ENCODE results near the gene ZSWIM3. TPM values are rescaled to one million over a fixed set of nuclear protein-coding genes. Genes with fewer than 3 reads are reported as not detected.
A peak's percentile ranks its signal among the peaks of the same experiment; 100 is the strongest.

Gene ZSWIM3
- total and polyA plus RNA-seq, 9 donors, result 1.8 to 7.5 (median 4.7) TPM

GRCh38 chr20:45850926-45851325, 6.5 kb upstream of the ZSWIM3 start:
- Histone ChIP-seq H3K27ac (no peak overlapping the region), H3K4me1 (ENCODE audit: insufficient read depth) (peaks cover 4% of the 10 kb centered on the region), H3K9me3 (no peaks in the 10 kb centered on the region), H3K4me3 (no peak overlapping the region), H3K27me3 (no peaks in the 10 kb centered on the region), H3K36me3 (no peaks in the 10 kb centered on the region)
- no peak for TF ChIP-seq POLR2A (IDR thresholded peaks at IDR 0.05)
- TF ChIP-seq, protein P1, sequence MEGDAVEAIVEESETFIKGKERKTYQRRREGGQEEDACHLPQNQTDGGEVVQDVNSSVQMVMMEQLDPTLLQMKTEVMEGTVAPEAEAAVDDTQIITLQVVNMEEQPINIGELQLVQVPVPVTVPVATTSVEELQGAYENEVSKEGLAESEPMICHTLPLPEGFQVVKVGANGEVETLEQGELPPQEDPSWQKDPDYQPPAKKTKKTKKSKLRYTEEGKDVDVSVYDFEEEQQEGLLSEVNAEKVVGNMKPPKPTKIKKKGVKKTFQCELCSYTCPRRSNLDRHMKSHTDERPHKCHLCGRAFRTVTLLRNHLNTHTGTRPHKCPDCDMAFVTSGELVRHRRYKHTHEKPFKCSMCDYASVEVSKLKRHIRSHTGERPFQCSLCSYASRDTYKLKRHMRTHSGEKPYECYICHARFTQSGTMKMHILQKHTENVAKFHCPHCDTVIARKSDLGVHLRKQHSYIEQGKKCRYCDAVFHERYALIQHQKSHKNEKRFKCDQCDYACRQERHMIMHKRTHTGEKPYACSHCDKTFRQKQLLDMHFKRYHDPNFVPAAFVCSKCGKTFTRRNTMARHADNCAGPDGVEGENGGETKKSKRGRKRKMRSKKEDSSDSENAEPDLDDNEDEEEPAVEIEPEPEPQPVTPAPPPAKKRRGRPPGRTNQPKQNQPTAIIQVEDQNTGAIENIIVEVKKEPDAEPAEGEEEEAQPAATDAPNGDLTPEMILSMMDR (IDR thresholded peaks at IDR 0.05), result no peak
- no peak for TF ChIP-seq EP300 (IDR thresholded peaks at IDR 0.05)
- peak in 1 of 5 donors; percentile 2 for DNase-seq
- intact Hi-C loops (cut with DNase I), result no loop called here
- 33 to 89% (median 63%) methylated on average over 1 of the region's 1 CpG for WGBS, 3 donors

GRCh38 chr20:45851501-45851900, 5.9 kb upstream of the ZSWIM3 start:
- DNase-seq, result no peak
- no peaks in the 10 kb centered on the region for H3K36me3 ChIP-seq
- TF ChIP-seq, protein P1 (IDR thresholded peaks at IDR 0.05), result no peak
- TF ChIP-seq EP300 (IDR thresholded peaks at IDR 0.05), result no peak
- no peak for TF ChIP-seq POLR2A (IDR thresholded peaks at IDR 0.05)
- no peaks in the 10 kb centered on the region for H3K27me3 ChIP-seq
- intact Hi-C loops (cut with DNase I), result no loop called here
- H3K4me1 ChIP-seq (ENCODE audit: insufficient read depth), result peaks cover 8% of the 10 kb centered on the region
- no peak overlapping the region for H3K4me3 ChIP-seq
- H3K27ac ChIP-seq, result no peak overlapping the region
- no peaks in the 10 kb centered on the region for H3K9me3 ChIP-seq

GRCh38 chr20:45852326-45852725, 5.1 kb upstream of the ZSWIM3 start:
- TF ChIP-seq EP300 (IDR thresholded peaks at IDR 0.05) (no peak), POLR2A (IDR thresholded peaks at IDR 0.05) (no peak)
- TF ChIP-seq, protein P1 (IDR thresholded peaks at IDR 0.05), result no peak
- Histone ChIP-seq H3K36me3 (no peaks in the 10 kb centered on the region), H3K4me1 (ENCODE audit: insufficient read depth) (peaks cover 8% of the 10 kb centered on the region), H3K27me3 (no peaks in the 10 kb centered on the region), H3K9me3 (no peaks in the 10 kb centered on the region), H3K4me3 (no peak overlapping the region), H3K27ac (no peak overlapping the region)
- WGBS, 3 donors, result 94 to 99% (median 94%) methylated on average over 6 of the region's 6 CpGs
- intact Hi-C loops (cut with DNase I), result no loop called here
- DNase-seq, result peak in 1 of 5 donors; percentile 2

DNA sequence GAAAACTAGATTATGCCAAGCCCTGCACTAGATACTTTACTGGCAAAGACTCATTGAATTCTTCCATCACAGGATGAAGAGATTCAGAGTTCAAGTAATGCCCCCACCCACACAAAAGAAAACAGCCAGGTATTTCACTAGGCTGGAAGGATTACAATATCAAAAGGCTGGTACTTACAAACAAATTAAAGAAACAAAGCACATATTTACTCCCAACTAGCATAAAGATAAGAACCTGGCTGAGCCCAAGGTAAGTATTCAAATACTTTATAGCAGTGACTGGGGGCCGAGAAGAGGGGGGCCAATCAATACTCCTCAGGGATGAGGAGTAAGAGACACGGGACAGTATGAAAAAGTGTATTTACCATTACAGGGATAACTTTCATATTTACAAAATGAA, 3.9 kb upstream of the ZSWIM3 start:
- intact Hi-C loops (cut with DNase I), result no loop called here
- Histone ChIP-seq H3K36me3 (no peaks in the 10 kb centered on the region), H3K4me1 (ENCODE audit: insufficient read depth) (peaks cover 10% of the 10 kb centered on the region)

GRCh38 chr20:45857882-45858216, 435 bp downstream of the ZSWIM3 start:
- no peak for DNase-seq
- H3K9me3 ChIP-seq, result no peaks in the 10 kb centered on the region
- no peak overlapping the region for H3K27ac ChIP-seq
- WGBS, 3 donors, result 5 to 6% (median 6%) methylated on average over 11 to 13 of the region's 13 CpGs
- no peaks in the 10 kb centered on the region for H3K36me3 ChIP-seq
- TF ChIP-seq EP300 (IDR thresholded peaks at IDR 0.05) (no peak), POLR2A (IDR thresholded peaks at IDR 0.05) (no peak)
- TF ChIP-seq, protein P1 (IDR thresholded peaks at IDR 0.05), result no peak
- no peaks in the 10 kb centered on the region for H3K27me3 ChIP-seq
- intact Hi-C loops (cut with DNase I), result no loop called here
- H3K4me1 ChIP-seq (ENCODE audit: insufficient read depth), result peaks cover 8% of the 10 kb centered on the region
- H3K4me3 ChIP-seq, result peak overlapping the region; percentile 71

More for the DNA sequence above, 3.9 kb upstream of the ZSWIM3 start:
- DNase-seq, result no peak
- Histone ChIP-seq H3K4me3 (no peak overlapping the region), H3K9me3 (no peaks in the 10 kb centered on the region), H3K27me3 (no peaks in the 10 kb centered on the region), H3K27ac (no peak overlapping the region)
- no peak for TF ChIP-seq POLR2A (IDR thresholded peaks at IDR 0.05)
- TF ChIP-seq EP300 (IDR thresholded peaks at IDR 0.05), result no peak
- 78 to 84% (median 80%) methylated on average over 2 of the region's 2 CpGs for WGBS, 3 donors
